Stimulated activated naive CD4-positive, alpha-beta T cell treated with Interleukin-2 at 50 U/mL for 16 hours (primary cell): ENCODE measurements around the gene TAF11L11.
"Not testable (repeated sequence)": the region's sequence is repeated elsewhere in the genome, so short reads cannot be mapped to it uniquely, and the experiment has no call there.

Experiments used
- DNase-seq: peaks from one replicate; lab custom pipeline; 2025; lab: John Stamatoyannopoulos, UW

The TAF11L11 gene

GRCh38 chr5:17603880-17604279 is at the start of gene TAF11L11:
TAF11L11 (plus strand) TSS chr5:17604183.
- not testable (repeated sequence) for DNase-seq

GRCh38 chr5:17585658-17586057 is 18.3 kb upstream of the TAF11L11 start, which contains the start of gene TAF11L7:
TAF11L7 (minus strand) TSS chr5:17585758.
- DNase-seq: not testable (repeated sequence)

DNA sequence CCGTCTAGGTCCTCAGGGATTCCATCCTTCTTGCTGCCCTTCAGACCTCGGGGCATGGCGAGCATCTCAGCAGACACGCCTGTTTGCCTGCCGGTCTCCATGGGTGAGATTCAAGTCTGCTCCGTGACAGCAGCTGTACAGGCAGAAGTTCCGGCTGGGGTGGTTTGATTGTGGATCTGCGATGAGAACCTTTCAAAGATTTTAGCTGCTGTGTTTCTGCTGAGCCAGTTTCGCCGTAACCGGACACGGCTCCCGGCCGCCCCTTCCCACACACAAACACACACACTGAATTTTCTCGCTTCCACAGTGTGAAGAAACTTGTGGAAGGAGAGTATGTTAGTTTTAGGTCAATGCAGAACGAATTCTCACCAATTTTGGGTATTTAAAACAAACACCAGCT is 13.1 kb upstream of the TAF11L11 start, which contains the start of gene TAF11L8:
Gene TAF11L8 (minus strand): TSS at position 101 of the 400 bp plus-strand sequence.
- DNase-seq: not testable (repeated sequence)

- not testable (repeated sequence) for DNase-seq
Measured at GRCh38 chr5:17594255-17594654, 9.7 kb upstream of the TAF11L11 start, which contains the start of gene TAF11L9. TAF11L9 (minus strand) TSS chr5:17594394.

GRCh38 chr5:17597728-17598127 is 6.3 kb upstream of the TAF11L11 start, which contains the start of gene TAF11L10:
TAF11L10 (minus strand) TSS chr5:17597828.
- not testable (repeated sequence) for DNase-seq

DNA sequence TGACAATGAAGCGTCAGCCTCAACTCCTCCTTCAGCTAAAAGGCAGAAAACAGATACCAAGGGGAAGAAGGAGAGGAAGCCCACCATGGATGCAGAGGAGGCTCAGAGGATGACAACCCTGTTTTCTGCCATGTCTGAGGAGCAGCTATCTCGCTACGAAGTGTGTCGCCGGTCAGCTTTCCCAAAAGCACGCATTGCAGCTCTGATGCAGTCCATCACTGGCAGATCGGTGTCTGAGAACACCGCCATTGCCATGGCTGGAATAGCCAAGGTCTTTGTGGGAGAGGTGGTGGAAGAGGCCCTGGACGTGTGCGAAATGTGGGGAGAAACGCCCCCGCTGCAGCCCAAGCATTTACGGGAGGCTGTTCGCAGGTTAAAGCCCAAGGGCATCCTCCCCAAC is 968 bp downstream of the TAF11L11 start:
- DNase-seq: no peak

DNA sequence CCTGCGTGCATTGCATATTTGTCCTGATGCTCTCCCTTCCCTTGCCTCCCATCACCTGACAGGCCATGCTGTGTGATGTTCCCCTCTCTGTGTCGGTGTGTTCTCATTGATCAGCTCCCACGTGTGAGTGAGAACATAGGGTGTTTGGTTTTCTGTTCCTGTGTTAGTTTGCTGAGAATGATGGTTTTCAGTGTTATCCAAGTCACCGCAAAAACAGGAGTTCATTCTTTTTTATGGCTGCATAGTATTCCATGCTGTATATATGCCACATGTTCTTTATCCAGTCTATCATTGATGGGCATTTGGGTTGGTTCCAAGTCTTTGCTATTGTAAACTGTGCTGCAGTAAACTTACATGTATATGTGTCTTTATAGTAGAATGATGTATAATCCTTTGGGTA is 3.5 kb downstream of the TAF11L11 start:
- DNase-seq: not testable (repeated sequence)

DNA sequence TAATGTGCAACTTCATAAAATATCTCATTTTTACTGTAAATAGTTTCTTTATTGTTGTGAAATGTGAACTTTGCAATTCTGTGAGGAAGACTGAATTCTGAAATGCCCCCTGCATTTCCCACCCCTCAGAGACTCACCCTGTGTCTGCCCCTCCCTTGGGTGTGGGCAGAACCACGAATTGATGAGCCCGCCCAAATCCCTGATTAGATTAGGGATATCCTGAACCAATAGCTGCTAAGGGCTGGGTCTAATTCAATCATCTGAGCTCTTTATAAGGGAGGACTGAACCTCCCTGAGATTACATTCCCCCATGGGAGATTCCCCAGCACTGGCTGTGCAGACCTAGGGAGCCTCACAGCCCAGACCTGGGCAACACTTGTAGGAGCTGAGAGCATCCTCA is 6.1 kb downstream of the TAF11L11 start, which contains the start of gene TAF11L12:
Gene TAF11L12 (plus strand): TSS at position 301 of the 400 bp plus-strand sequence.
- DNase-seq: not testable (repeated sequence)

DNA sequence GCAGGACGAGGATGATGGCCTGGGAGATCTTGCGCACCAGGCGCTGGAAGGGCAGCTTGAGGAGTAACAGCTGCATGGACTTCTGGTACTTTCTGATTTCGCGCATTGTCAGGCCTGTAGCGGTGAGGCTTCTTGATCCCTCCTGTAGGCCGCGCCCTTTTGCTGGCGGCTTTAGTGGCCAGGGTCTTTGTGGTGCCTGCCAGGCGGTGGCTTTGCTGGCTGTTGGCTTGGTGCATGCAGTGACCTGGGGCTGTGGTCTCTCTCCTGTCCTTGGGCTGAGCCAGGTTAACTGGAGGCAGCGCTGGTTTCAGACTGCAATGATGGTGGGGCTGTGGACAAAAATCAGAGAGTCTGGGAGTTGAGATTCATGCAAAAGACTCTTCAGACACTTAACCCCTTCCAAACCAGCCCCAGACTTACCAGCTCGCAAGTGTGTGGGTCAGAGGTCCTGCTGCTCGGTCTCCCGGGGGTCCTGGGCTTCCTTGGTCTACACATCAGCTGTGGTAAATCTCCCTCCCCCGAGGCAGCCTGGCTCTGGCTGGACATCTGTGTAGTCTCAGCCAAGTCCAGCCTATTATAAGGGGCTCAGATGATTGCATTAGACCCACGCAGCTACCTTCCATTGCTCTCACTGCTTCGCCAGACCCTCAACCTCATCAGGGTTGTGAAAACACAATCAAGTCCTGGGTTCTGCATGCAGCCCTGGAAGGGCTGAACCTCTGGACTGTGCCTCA is 11.1 kb downstream of the TAF11L11 start:
- no peak for DNase-seq

- no peak for DNase-seq
Measured at GRCh38 chr5:17619354-17619753, 15.4 kb downstream of the TAF11L11 start.

GRCh38 chr5:17620627-17621026 is 16.6 kb downstream of the TAF11L11 start:
- DNase-seq: no peak

- no peak for DNase-seq
Measured at GRCh38 chr5:17625686-17626085, 21.7 kb downstream of the TAF11L11 start.

GRCh38 chr5:17631788-17632187 is 27.8 kb downstream of the TAF11L11 start, which contains the start of gene TAF11L13:
TAF11L13 (plus strand) TSS chr5:17632088.
- not testable (repeated sequence) for DNase-seq

DNA sequence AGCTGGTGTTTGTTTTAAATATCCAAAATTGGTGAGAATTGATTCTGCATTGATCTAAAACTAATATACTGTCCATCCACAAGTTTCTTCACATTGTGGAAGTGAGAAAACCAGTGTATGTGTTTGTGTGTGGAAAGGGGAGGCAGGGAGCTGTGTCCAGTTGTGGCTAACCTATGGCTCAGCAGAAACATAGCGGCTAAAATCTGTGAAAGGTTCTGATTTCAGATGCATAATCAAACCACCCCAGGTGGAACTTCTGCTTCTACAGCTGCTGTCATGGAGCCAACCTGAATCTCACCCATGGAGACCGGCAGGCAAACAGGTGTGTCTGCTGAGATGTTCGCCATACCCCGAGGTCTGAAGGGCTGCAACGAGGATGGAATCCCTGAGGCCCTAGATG is 30.2 kb downstream of the TAF11L11 start, which contains the start of gene TAF11L14:
Gene TAF11L14 (plus strand): TSS at position 301 of the 400 bp plus-strand sequence.
- DNase-seq: no peak

GRCh38 chr5:17649232-17649631 is 45.2 kb downstream of the TAF11L11 start:
- DNase-seq: not testable (repeated sequence)

DNA sequence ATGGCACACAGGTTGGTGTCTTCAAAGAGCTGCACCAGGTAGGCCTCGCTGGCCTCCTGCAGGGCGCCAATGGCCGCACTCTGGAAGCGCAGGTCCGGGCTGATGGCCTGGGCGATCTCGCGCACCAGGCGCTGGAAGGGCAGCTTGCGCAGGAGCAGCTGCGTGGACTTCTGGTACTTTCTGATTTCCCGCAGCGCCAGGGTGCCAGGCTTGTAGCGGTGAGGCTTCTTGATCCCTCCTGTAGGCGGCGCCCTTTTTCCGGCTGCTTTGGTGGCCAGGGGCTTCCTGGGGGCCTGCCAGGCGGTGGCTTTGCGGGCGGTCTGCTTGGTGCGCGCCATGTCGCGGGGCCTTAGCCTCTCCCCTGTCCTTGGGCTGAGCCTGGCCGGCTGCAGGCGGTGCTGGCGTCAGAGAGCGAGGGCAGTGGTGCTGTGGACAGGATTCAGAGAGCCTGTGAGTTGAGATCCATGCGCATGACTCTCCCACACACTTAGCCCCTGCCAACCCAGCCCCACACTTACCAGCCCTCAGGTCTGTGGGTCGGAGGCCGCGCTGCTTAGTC is 51.3 kb downstream of the TAF11L11 start:
- not testable (repeated sequence) for DNase-seq
